HEK293 (cell line): ENCODE results near the gene POLD3.

Experiments used
- BCL11B ChIP-seq: fragments of 450-650 bp; formaldehyde crosslinking; IDR thresholded peaks from 2 replicates; pipeline ENCODE4 v1.5.1; 2016; ENCODE audit warnings: low read depth, missing biosample characterization, missing genetic modification characterization
- GLIS2 ChIP-seq: fragments of 450-650 bp; formaldehyde crosslinking; IDR thresholded peaks from 2 replicates; pipeline ENCODE4 v1.5.1; 2016; ENCODE audit warnings: missing biosample characterization, missing genetic modification characterization
- MYNN ChIP-seq: fragments of 450-650 bp; formaldehyde crosslinking; IDR thresholded peaks from 2 replicates; pipeline ENCODE4 v1.5.1; 2016; ENCODE audit warnings: missing biosample characterization, missing genetic modification characterization, borderline replicate concordance
- SCRT2 ChIP-seq: fragments of 450-650 bp; formaldehyde crosslinking; IDR thresholded peaks from 2 replicates; pipeline ENCODE4 v1.5.1; 2016; ENCODE audit warnings: missing biosample characterization, missing genetic modification characterization
- SP2 ChIP-seq: fragments of 450-650 bp; formaldehyde crosslinking; IDR thresholded peaks from 2 replicates; pipeline ENCODE4 v1.5.1; 2016; ENCODE audit warnings: missing biosample characterization, missing genetic modification characterization
- WT1 ChIP-seq: fragments of 450-650 bp; formaldehyde crosslinking; IDR thresholded peaks from 2 replicates; pipeline ENCODE4 v1.5.1; 2016; ENCODE audit warnings: missing biosample characterization, missing genetic modification characterization
- ZBTB17 ChIP-seq: fragments of 450-650 bp; formaldehyde crosslinking; IDR thresholded peaks from 2 replicates; pipeline ENCODE4 v1.5.1; 2016; ENCODE audit warnings: missing biosample characterization, missing genetic modification characterization
- ZBTB8A ChIP-seq: fragments of 450-650 bp; formaldehyde crosslinking; IDR thresholded peaks from 2 replicates; pipeline ENCODE4 v1.5.1; 2016; ENCODE audit warnings: missing biosample characterization, missing genetic modification characterization
- ZEB2 ChIP-seq: fragments of 450-650 bp; formaldehyde crosslinking; IDR thresholded peaks from 2 replicates; pipeline ENCODE4 v1.5.1; 2016; ENCODE audit warnings: missing biosample characterization, missing genetic modification characterization
- ZNF114 ChIP-seq: fragments of 450-650 bp; formaldehyde crosslinking; IDR thresholded peaks from 2 replicates; pipeline ENCODE4 v1.5.0; 2017; ENCODE audit warnings: missing biosample characterization, missing genetic modification characterization
- ZNF169 ChIP-seq: fragments of 450-650 bp; formaldehyde crosslinking; IDR thresholded peaks from 2 replicates; pipeline ENCODE4 v1.5.1; 2016; ENCODE audit warnings: missing biosample characterization, missing genetic modification characterization
- ZNF174 ChIP-seq: fragments of 450-650 bp; formaldehyde crosslinking; IDR thresholded peaks from 2 replicates; pipeline ENCODE4 v1.5.0; 2017; ENCODE audit warnings: missing biosample characterization, mild to moderate bottlenecking, missing genetic modification characterization
- ZNF202 ChIP-seq: fragments of 450-650 bp; formaldehyde crosslinking; IDR thresholded peaks from 2 replicates; pipeline ENCODE4 v1.5.1; 2016; ENCODE audit warnings: missing biosample characterization, missing genetic modification characterization, borderline replicate concordance
- ZNF211 ChIP-seq: fragments of 450-650 bp; formaldehyde crosslinking; IDR thresholded peaks from 2 replicates; pipeline ENCODE4 v1.5.1; 2016; ENCODE audit warnings: low read depth, missing biosample characterization, missing genetic modification characterization
- ZNF223 ChIP-seq: fragments of 450-650 bp; formaldehyde crosslinking; IDR thresholded peaks from 2 replicates; pipeline ENCODE4 v1.5.1; 2016; ENCODE audit warnings: missing biosample characterization, missing genetic modification characterization
- ZNF24 ChIP-seq: fragments of 450-650 bp; formaldehyde crosslinking; IDR thresholded peaks from 2 replicates; pipeline ENCODE4 v1.5.1; 2016; ENCODE audit warnings: missing biosample characterization, missing genetic modification characterization
- ZNF37A ChIP-seq: fragments of 450-650 bp; IDR thresholded peaks from 2 replicates; pipeline ENCODE4 v1.5.1; 2018; ENCODE audit warnings: missing biosample characterization, missing genetic modification characterization
- ZNF529 ChIP-seq: fragments of 450-650 bp; formaldehyde crosslinking; IDR thresholded peaks from 2 replicates; pipeline ENCODE4 v1.5.1; 2017; ENCODE audit warnings: missing genetic modification characterization, missing biosample characterization; ENCODE audit not compliant: insufficient replicate concordance
- ZNF530 ChIP-seq: fragments of 450-650 bp; formaldehyde crosslinking; IDR thresholded peaks from 2 replicates; pipeline ENCODE4 v1.5.1; 2016; ENCODE audit warnings: low read depth, missing biosample characterization, missing genetic modification characterization
- ZNF561 ChIP-seq: fragments of 450-650 bp; IDR thresholded peaks from 2 replicates; pipeline ENCODE4 v1.5.1; 2018; ENCODE audit warnings: missing biosample characterization, missing genetic modification characterization, borderline replicate concordance
- ZNF596 ChIP-seq: fragments of 450-650 bp; IDR thresholded peaks from 2 replicates; pipeline ENCODE4 v1.5.0; 2018; ENCODE audit warnings: missing biosample characterization, mild to moderate bottlenecking, missing genetic modification characterization, moderate library complexity
- ZNF623 ChIP-seq: fragments of 450-650 bp; formaldehyde crosslinking; IDR thresholded peaks from 2 replicates; pipeline ENCODE4 v1.5.1; 2016; ENCODE audit warnings: missing biosample characterization, missing genetic modification characterization
- ZNF654 ChIP-seq: fragments of 450-650 bp; formaldehyde crosslinking; IDR thresholded peaks from 2 replicates; pipeline ENCODE4 v1.5.1; 2016; ENCODE audit warnings: low read depth, missing biosample characterization, missing genetic modification characterization
- ZNF792 ChIP-seq: fragments of 450-650 bp; formaldehyde crosslinking; IDR thresholded peaks from 2 replicates; pipeline ENCODE4 v1.5.1; 2016; ENCODE audit warnings: missing biosample characterization, missing genetic modification characterization
- TF ChIP-seq, protein P1 (sequence below): fragments of 450-650 bp; formaldehyde crosslinking; IDR thresholded peaks from 2 replicates; pipeline ENCODE4 v1.5.1; 2016; ENCODE audit warnings: missing biosample characterization, missing genetic modification characterization
- TF ChIP-seq, protein P2 (sequence below): fragments of 450-650 bp; formaldehyde crosslinking; IDR thresholded peaks from 2 replicates; pipeline ENCODE4 v1.5.1; 2017; ENCODE audit warnings: missing biosample characterization, missing genetic modification characterization
- TF ChIP-seq, protein P3 (sequence below): fragments of 450-650 bp; formaldehyde crosslinking; IDR thresholded peaks from 2 replicates; pipeline ENCODE4 v1.5.1; 2016; ENCODE audit warnings: missing biosample characterization, missing genetic modification characterization, borderline replicate concordance
- TF ChIP-seq, protein P4 (sequence below): fragments of 450-650 bp; formaldehyde crosslinking; IDR thresholded peaks from 2 replicates; pipeline ENCODE4 v1.5.1; 2016; ENCODE audit warnings: missing biosample characterization, missing genetic modification characterization
- TF ChIP-seq, protein P5 (sequence below): fragments of 450-650 bp; formaldehyde crosslinking; IDR thresholded peaks from 2 replicates; pipeline ENCODE4 v1.5.1; 2016; ENCODE audit warnings: missing biosample characterization, missing genetic modification characterization

Gene POLD3

DNA sequence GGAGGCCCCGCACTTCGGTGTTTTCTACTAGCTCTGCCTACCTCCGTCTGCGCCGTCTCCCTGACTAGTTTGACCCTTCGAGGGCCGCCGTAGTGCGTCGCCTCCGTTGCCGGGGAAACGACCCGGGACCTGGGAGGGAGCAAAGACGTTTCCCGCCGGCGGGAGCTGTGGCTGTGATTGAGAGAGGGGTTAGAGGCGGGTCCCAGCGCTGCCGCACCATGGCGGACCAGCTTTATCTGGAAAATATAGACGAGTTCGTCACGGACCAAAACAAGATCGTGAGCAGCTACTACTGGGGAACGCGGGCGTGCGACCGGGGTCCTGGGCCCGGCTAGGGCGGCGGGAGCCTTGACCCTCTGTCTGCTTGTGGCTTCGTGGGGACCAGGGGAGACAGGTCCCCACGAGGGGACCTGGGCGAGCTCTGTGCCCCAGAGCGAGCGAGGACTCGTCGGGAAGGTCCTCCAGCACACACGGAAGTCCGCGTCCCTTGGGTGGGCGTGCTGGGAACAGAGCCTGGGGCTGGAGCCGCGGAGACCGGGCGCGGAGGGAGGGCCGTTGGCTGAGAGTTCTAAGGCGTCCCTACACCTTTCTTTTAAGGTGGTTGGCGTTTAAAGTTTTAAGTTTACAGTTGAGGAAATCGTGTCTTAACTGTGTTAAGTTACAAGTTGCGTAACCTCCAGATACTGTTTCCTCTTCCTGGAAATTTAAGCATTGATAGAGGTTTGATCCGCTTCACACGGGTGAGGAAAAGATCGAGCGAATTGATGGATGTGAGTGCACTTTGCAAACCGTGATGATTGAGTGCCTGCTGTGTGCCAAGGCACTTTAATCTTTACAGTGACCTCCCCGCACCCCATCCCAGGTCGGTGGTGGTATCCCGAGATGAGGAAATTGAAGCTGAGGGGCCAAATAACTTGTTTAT, at the start of gene POLD3 (continued):
- TF ChIP-seq MYNN (tag by site-specific recombination) (no peak), GLIS2 (tag by site-specific recombination) (peak; percentile 72), ZNF202 (tag by site-specific recombination) (no peak), ZNF561 (tag by site-specific recombination) (no peak; the same call in 1 of the 2 replicates), ZNF654 (no peak), ZNF169 (no peak), ZNF37A (tag by site-specific recombination) (no peak), ZBTB17 (tag by site-specific recombination) (peak; percentile 46), ZNF223 (tag by site-specific recombination) (no peak), ZNF596 (tag by site-specific recombination) (no peak), ZNF529 (tag by site-specific recombination) (no peak), ZNF211 (tag by site-specific recombination) (no peak), ZNF114 (tag by site-specific recombination) (no peak), WT1 (tag by site-specific recombination) (peak; percentile 45), ZNF623 (no peak), ZNF24 (peak; percentile 47; the same call in 1 of the 2 replicates), BCL11B (tag by site-specific recombination) (no peak), SCRT2 (tag by site-specific recombination) (peak; percentile 32; the same call in 1 of the 2 replicates), ZNF792 (tag by site-specific recombination) (no peak), ZEB2 (tag by site-specific recombination) (peak; percentile 42; the same call in 1 of the 2 replicates), SP2 (peak; percentile 78), ZNF530 (tag by site-specific recombination) (no peak), ZNF174 (tag by site-specific recombination) (no peak), ZBTB8A (tag by site-specific recombination) (no peak)
- TF ChIP-seq, protein P1, sequence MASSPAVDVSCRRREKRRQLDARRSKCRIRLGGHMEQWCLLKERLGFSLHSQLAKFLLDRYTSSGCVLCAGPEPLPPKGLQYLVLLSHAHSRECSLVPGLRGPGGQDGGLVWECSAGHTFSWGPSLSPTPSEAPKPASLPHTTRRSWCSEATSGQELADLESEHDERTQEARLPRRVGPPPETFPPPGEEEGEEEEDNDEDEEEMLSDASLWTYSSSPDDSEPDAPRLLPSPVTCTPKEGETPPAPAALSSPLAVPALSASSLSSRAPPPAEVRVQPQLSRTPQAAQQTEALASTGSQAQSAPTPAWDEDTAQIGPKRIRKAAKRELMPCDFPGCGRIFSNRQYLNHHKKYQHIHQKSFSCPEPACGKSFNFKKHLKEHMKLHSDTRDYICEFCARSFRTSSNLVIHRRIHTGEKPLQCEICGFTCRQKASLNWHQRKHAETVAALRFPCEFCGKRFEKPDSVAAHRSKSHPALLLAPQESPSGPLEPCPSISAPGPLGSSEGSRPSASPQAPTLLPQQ (tag by site-specific recombination): peak; percentile 66; the same call in 1 of the 2 replicates
- TF ChIP-seq, protein P2, sequence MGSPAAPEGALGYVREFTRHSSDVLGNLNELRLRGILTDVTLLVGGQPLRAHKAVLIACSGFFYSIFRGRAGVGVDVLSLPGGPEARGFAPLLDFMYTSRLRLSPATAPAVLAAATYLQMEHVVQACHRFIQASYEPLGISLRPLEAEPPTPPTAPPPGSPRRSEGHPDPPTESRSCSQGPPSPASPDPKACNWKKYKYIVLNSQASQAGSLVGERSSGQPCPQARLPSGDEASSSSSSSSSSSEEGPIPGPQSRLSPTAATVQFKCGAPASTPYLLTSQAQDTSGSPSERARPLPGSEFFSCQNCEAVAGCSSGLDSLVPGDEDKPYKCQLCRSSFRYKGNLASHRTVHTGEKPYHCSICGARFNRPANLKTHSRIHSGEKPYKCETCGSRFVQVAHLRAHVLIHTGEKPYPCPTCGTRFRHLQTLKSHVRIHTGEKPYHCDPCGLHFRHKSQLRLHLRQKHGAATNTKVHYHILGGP (tag by site-specific recombination): no peak
- TF ChIP-seq, protein P3, sequence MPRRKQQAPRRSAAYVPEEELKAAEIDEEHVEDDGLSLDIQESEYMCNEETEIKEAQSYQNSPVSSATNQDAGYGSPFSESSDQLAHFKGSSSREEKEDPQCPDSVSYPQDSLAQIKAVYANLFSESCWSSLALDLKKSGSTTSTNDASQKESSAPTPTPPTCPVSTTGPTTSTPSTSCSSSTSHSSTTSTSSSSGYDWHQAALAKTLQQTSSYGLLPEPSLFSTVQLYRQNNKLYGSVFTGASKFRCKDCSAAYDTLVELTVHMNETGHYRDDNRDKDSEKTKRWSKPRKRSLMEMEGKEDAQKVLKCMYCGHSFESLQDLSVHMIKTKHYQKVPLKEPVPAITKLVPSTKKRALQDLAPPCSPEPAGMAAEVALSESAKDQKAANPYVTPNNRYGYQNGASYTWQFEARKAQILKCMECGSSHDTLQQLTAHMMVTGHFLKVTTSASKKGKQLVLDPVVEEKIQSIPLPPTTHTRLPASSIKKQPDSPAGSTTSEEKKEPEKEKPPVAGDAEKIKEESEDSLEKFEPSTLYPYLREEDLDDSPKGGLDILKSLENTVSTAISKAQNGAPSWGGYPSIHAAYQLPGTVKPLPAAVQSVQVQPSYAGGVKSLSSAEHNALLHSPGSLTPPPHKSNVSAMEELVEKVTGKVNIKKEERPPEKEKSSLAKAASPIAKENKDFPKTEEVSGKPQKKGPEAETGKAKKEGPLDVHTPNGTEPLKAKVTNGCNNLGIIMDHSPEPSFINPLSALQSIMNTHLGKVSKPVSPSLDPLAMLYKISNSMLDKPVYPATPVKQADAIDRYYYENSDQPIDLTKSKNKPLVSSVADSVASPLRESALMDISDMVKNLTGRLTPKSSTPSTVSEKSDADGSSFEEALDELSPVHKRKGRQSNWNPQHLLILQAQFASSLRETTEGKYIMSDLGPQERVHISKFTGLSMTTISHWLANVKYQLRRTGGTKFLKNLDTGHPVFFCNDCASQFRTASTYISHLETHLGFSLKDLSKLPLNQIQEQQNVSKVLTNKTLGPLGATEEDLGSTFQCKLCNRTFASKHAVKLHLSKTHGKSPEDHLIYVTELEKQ (tag by site-specific recombination): no peak
- TF ChIP-seq, protein P4, sequence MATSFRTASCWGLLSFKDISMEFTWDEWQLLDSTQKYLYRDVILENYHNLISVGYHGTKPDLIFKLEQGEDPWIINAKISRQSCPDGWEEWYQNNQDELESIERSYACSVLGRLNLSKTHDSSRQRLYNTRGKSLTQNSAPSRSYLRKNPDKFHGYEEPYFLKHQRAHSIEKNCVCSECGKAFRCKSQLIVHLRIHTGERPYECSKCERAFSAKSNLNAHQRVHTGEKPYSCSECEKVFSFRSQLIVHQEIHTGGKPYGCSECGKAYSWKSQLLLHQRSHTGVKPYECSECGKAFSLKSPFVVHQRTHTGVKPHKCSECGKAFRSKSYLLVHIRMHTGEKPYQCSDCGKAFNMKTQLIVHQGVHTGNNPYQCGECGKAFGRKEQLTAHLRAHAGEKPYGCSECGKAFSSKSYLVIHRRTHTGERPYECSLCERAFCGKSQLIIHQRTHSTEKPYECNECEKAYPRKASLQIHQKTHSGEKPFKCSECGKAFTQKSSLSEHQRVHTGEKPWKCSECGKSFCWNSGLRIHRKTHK: no peak
- TF ChIP-seq, protein P5, sequence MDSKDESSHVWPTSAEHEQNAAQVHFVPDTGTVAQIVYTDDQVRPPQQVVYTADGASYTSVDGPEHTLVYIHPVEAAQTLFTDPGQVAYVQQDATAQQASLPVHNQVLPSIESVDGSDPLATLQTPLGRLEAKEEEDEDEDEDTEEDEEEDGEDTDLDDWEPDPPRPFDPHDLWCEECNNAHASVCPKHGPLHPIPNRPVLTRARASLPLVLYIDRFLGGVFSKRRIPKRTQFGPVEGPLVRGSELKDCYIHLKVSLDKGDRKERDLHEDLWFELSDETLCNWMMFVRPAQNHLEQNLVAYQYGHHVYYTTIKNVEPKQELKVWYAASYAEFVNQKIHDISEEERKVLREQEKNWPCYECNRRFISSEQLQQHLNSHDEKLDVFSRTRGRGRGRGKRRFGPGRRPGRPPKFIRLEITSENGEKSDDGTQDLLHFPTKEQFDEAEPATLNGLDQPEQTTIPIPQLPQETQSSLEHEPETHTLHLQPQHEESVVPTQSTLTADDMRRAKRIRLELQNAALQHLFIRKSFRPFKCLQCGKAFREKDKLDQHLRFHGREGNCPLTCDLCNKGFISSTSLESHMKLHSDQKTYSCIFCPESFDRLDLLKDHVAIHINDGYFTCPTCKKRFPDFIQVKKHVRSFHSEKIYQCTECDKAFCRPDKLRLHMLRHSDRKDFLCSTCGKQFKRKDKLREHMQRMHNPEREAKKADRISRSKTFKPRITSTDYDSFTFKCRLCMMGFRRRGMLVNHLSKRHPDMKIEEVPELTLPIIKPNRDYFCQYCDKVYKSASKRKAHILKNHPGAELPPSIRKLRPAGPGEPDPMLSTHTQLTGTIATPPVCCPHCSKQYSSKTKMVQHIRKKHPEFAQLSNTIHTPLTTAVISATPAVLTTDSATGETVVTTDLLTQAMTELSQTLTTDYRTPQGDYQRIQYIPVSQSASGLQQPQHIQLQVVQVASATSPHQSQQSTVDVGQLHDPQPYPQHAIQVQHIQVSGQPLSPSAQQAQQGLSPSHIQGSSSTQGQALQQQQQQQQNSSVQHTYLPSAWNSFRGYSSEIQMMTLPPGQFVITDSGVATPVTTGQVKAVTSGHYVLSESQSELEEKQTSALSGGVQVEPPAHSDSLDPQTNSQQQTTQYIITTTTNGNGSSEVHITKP: no peak
